ENCODE measurements around the gene TTLL11. TPM values are rescaled to one million over a fixed set of nuclear protein-coding genes. Genes with fewer than 3 reads are reported as not detected.

Gene TTLL11
- total RNA-seq, 1 experiment from 2014 or later = 3.5 TPM

GRCh38 chr9:121786998-121787422 lies 306.1 kb downstream of the TTLL11 start:
- no peak for DNase-seq (ENCODE audit: low read depth)

GRCh38 chr9:121786543-121786948 lies 306.6 kb downstream of the TTLL11 start:
- no peak for DNase-seq (ENCODE audit: low read depth)

- no peak for DNase-seq (ENCODE audit: low read depth)
Measured at GRCh38 chr9:121785673-121786542, 307.2 kb downstream of the TTLL11 start.

DNA sequence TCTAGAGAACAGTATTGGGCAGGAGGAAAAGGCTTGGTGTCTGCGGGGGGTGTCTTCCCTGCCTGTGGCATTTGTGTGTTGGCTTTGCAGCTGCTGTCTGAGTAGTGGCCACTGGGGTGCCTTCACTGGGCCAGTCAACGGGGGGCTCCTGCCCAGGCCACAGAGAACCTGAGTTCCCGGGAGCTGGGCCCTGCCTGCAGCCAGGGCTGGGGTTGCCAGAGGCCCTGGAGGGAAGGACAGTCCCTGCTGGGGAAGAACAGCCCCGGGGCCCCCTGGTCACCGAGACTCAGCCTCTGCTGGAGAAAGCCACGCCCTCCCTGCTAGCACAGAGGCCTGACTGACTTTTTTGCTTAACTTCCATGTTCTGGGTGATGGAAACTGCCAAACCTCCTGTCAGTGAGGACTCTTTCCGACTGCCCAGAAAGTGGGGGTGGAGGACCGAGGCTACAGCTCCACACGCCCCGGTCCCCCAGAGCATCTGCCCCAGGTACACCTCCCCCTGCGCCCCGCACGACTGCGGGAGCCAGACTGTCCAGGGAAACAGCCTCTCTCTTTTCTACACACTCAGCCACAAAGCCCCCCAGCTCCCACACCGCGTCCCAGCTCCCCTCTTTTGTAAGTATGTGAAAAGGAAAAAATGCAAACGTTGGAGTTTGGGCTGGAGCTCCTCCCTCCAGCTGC lies 308.2 kb downstream of the TTLL11 start:
- no peak for DNase-seq (ENCODE audit: low read depth)

GRCh38 chr9:121783521-121784507 lies 309.3 kb downstream of the TTLL11 start:
- DNase-seq (ENCODE audit: low read depth) = no peak

DNA sequence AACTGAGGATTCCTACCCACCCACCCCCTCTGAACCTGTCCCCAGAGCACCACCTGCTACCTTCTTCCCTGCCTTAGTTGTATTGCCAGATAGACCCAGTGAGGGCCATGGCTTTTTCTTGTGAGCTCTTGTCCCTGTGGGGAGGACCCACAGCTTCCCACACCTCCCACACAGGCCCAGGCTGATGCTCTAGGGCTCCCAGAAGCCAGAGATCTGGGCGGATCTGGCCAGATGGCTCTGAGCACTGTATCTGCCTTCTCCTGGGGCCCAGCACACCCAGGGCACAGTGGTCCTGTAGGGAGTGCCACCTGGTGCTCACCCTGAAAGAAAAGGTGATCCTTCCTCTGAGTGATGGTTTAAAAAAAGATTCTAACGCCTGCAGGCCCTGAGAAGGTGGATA lies 310.0 kb downstream of the TTLL11 start:
- no peak for DNase-seq (ENCODE audit: low read depth)

GRCh38 chr9:121782514-121783110 lies 310.5 kb downstream of the TTLL11 start:
- no peak for DNase-seq (ENCODE audit: low read depth)

DNA sequence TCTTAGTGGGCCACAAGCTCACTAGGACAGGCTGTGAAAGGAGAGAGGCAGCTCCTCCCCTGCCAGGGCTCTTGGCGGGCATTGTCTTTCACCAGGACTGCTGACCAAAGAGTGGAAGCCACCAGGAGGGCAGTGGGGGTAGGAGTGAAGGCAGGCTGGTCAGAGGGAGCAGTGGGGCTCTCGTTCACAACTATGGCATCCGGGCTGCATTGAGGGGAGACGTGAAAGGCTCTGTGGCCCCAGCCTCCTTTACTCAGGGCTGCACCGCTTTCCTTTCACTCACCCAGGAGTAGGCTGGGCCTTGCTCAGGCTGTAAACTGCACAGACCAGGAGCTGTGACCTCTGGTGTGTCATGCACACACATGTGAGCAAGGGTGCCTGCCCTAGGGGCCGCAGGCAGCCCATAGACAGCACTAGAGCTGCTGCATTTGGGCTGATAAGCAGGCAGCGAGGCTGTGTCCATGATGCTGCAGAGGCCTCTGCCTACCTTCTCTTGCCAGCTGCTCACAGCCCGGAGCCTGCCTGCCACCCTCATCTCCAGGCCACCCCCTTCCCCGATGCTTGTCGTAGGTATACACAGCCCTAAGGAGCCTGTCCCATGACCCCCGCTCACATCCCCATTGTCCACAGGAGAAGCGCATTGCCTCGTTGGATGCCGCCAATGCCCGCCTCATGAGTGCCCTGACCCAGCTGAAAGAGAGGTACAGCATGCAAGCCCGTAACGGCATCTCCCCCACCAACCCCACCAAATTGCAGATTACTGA lies 311.2 kb downstream of the TTLL11 start:
- no peak for DNase-seq (ENCODE audit: low read depth)

GRCh38 chr9:121781145-121781548 lies 312.0 kb downstream of the TTLL11 start:
- DNase-seq (ENCODE audit: low read depth) = no peak

DNA sequence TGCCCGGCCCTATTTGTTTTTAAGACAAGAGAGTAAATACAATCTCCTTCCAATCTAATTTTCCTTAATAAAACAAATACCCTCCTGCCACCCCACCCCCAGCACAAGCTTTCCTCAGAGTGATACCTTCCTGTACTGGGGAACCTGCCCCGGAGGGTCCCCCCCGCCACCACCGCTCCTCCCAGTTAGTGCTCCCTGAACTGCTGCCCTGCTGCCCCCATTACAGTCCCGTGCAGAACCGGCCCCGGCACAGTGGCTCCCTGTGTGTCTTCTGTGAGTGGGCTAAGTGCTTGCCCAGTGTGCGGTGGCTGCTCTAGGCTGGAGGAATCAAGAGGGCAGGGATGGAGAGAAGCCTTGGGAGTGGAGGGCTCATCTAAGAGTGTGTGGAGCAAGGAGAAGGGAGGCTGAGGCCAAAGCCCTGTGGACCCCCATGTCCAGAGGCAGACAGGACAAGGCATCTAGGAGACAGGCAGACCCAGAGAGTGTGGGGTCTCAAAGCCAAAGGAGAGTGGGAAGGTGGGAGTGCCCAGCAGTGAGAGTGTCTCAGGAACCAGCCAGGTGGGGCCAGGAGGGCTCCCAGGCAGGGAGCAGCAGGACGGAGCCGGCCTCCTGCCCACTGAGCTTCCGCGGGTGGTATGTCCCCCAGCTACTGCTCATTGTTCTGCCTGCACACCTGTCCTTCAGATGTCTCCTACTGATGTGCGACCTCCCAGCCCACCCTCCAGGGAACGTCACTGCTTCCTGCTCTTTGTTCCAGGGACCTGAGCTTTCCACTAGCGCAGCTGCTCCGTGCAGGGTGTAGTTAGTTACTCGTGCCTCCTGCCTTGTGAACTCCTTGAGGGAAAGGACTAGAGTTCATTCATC lies 312.7 kb downstream of the TTLL11 start:
- no peak for DNase-seq (ENCODE audit: low read depth)

DNA sequence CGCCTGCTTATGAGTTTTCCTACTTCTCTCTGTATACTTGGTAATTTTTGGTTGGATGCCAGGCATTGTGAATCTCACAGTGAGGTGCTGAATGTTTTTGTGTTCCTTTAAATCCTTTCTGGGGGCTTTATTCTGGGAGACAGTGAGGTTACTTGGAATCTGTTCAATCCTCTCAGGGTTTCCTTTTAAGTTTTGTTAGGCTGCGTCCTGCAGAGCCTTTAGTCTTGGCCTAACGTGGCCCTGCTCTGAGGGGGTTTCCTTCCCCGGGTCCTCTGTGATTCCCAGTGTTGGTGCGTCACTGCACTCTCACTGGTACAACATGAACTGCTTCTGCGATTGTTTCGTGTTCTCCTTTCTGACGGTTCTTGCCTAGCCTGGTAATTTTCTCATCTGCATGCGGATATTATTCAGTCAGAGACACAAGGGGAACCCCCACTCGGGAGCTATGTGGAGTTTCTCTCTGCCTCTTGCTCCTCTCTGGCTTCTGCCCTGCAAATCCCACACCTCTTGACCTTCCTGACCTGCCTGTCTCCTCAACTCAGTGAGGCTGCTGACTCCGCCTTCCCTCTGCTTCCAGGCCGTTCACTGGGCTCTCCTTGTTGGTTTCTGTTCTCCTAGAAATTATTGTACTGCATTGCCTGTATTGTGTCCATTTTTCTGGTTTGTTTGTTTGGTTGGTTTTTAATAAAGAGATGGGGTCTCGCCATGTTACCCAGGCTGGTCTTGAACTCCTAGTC lies 313.6 kb downstream of the TTLL11 start:
- no peak for DNase-seq (ENCODE audit: low read depth)

- no peak for DNase-seq (ENCODE audit: low read depth)
Measured at GRCh38 chr9:121778252-121779225, 314.6 kb downstream of the TTLL11 start.

DNA sequence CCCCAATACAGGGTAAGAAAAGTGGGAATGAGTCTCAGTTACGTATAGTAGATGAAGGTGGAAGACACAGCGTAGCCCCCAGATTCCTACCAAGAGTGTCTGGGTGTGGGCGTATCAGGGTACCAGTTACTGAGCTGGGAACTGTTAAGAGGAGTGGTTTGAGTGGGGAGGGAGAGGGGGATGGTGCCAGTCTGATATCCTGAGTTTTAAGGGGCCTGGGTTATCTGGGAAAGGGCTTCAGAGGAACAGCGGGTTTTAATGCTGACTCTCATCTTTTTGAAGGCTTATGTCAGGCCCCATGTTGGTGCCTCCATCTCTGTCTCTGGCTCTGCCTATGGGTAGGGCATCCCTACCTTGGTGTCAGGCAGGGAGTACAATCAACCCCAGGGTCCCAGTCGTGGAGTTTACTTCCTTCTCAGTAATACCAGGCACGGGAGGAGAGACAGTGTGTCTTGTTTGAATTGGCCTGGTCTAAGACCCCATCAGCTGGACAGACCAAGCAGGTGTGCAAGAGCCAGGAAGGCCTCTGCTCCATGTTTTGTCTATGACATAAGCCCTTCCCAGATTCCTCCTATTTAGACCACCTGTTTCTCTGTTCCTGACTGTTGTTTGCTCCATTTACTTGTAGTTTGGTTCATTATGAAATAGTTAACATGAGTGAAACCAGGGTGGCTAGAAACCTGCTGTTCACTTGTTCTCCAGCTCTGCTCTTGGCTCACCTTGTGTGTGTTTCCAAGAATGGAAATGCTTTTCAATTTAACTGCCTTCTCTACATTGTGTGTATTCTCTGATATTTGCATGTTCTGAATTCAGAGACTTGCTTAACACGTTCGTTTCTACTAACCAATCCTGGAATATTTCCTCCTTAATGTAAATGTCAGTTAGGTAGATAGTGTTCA lies 316.1 kb downstream of the TTLL11 start:
- no peak for DNase-seq (ENCODE audit: low read depth)

- no peak for DNase-seq (ENCODE audit: low read depth)
Measured at GRCh38 chr9:121776001-121776738, 316.9 kb downstream of the TTLL11 start.

DNA sequence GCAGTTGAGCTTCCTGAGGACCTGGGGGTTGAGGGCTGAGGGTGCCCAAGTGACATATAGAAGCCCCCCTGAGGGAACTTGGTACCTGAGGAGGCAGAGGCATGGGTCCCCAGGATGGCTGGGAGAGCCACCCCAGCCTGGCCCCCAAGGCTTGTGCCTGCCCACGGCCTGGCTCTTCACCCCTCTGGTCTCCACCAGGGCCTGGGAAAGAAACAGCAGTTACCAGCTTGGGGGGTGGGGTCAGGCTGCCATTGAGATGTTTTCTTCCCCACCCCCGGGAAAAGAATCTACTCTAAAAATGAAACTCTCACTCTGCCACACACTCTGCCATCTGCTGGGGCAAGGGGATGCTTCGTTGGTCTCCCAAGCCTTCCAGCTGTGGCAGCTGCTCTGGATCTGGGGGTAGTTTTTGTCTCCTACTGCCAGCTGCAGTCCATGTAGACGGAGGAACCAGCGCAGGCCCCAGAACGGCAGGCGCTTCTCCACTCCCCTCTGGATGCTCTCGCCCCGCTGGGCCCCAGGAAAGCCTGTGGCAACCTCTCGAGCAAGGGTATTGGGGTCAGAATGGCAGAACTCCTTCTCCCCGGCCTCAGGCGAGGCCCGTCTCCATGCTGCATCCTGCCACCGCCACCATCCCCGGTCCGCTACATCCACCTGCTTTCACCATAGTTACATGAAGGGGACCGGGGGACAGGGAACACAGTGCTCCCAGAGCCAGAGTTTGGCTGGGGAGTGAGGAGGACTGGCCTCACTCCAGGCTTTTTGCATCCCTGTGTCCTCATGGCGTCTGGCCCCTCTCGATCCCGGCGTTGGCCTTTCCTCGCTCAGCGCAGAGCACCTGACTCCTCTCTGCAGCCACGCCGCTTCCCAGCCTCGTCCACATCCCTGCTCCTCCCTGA lies 318.1 kb downstream of the TTLL11 start:
- no peak for DNase-seq (ENCODE audit: low read depth)
